CD14-positive monocyte (primary cell): Measurements from ENCODE around the gene PLA2G15. TPM values are rescaled to one million over a fixed set of nuclear protein-coding genes. Genes with fewer than 3 reads are reported as not detected.
A peak's percentile ranks its signal among the peaks of the same experiment; 100 is the strongest.

Experiments used
- DNase-seq, 3 donors: peaks; one replicate each; pipeline ENCODE4 v3.0.0-alpha.2; 2011 to 2022
- H2AFZ ChIP-seq: 2 replicates; pipeline ENCODE4 v1.6.0; 2012; ENCODE audit warnings: mild to moderate bottlenecking, low read depth, low read length, inconsistent platforms; ENCODE audit not compliant: insufficient read depth, poor library complexity, severe bottlenecking
- H3K27ac ChIP-seq, 2 donors: 1 replicate in 1 of 2; 2 replicates in 1 of 2; pipeline ENCODE4 v1.5.1; 2012 to 2013; ENCODE audit warnings: low read length in 2 of 2, control low read depth in 1 of 2, inconsistent platforms in 1 of 2, low read depth in 1 of 2, mild to moderate bottlenecking in 1 of 2
- H3K27me3 ChIP-seq, 2 donors: one replicate each; pipeline versions ENCODE4 v1.6.0 to v1.6.1; 2011 to 2013; ENCODE audit warnings: low read length in 2 of 2; ENCODE audit not compliant: control insufficient read depth in 2 of 2, insufficient read depth in 2 of 2
- H3K36me3 ChIP-seq, 2 donors: replicated peaks in 1 of 2; 1 replicate in 1 of 2; 2 replicates in 1 of 2; pipeline versions ENCODE4 v1.5.1 to v1.6.1; 2012 to 2013; ENCODE audit warnings: low read length in 2 of 2, control low read depth in 1 of 2, inconsistent platforms in 1 of 2, mild to moderate bottlenecking in 1 of 2; ENCODE audit not compliant: insufficient read depth in 2 of 2, control insufficient read depth in 1 of 2
- H3K4me1 ChIP-seq, 2 donors: 1 replicate in 1 of 2; 2 replicates in 1 of 2; pipeline versions ENCODE4 v1.5.1 to v1.6.1; 2012 to 2013; ENCODE audit warnings: low read length in 2 of 2, control low read depth in 1 of 2, inconsistent platforms in 1 of 2, mild to moderate bottlenecking in 1 of 2, moderate library complexity in 1 of 2; ENCODE audit not compliant: insufficient read depth in 2 of 2, control insufficient read depth in 1 of 2
- H3K4me2 ChIP-seq: replicated peaks from 2 replicates; pipeline ENCODE3; 2012; ENCODE audit warnings: low read length, moderate library complexity, mild to moderate bottlenecking; ENCODE audit not compliant: poor library complexity, severe bottlenecking; ENCODE audit errors: extremely low read depth
- H3K4me3 ChIP-seq, 3 experiments: fragments of 200-600 bp in 1 of 3; sonication (generic) in 1 of 3; replicated peaks in 1 of 3; 1 replicate in 2 of 3; 2 replicates in 1 of 3; pipeline ENCODE4 v1.5.1; 2011 to 2013; ENCODE audit warnings: low read length in 3 of 3, mild to moderate bottlenecking in 3 of 3, control low read depth in 2 of 3, low read depth in 2 of 3, inconsistent platforms in 1 of 3, moderate library complexity in 1 of 3
- H3K79me2 ChIP-seq: 2 replicates; pipeline ENCODE4 v1.6.0; 2012; ENCODE audit warnings: mild to moderate bottlenecking, control low read depth, inconsistent platforms, low read length, moderate library complexity; ENCODE audit not compliant: insufficient read depth
- H3K9ac ChIP-seq: 2 replicates; pipeline ENCODE4 v1.6.0; 2017; ENCODE audit warnings: low read length, mild to moderate bottlenecking; ENCODE audit not compliant: insufficient read depth, poor library complexity, severe bottlenecking
- H3K9me3 ChIP-seq, 2 donors: replicated peaks in 1 of 2; 1 replicate in 1 of 2; 2 replicates in 1 of 2; pipeline versions ENCODE4 v1.5.1 to v1.6.1; 2012 to 2013; ENCODE audit warnings: low read length in 2 of 2, control low read depth in 1 of 2; ENCODE audit not compliant: control insufficient read depth in 1 of 2, insufficient read depth in 1 of 2
- H4K20me1 ChIP-seq: 2 replicates; pipeline ENCODE4 v1.6.0; 2012; ENCODE audit warnings: mild to moderate bottlenecking, low read length, control low read depth, moderate library complexity; ENCODE audit not compliant: insufficient read depth
- H3K27ac Mint-ChIP-seq, 7 donors: one replicate each; pipeline ENCODE4 v1.8.0; 2020; ENCODE audit warnings: mild to moderate bottlenecking in 7 of 7, mixed read lengths in 7 of 7, moderate library complexity in 6 of 7, inconsistent platforms in 2 of 7
- H3K27me3 Mint-ChIP-seq, 3 donors: one replicate each; pipeline ENCODE4 v1.8.0; 2021 to 2022; ENCODE audit warnings: low read depth in 3 of 3, mild to moderate bottlenecking in 3 of 3, mixed read lengths in 3 of 3, moderate library complexity in 3 of 3, inconsistent platforms in 1 of 3
- H3K36me3 Mint-ChIP-seq, 2 donors: one replicate each; pipeline ENCODE4 v1.8.0; 2020; ENCODE audit warnings: mixed read lengths in 2 of 2, inconsistent platforms in 1 of 2, mild to moderate bottlenecking in 1 of 2
- H3K4me1 Mint-ChIP-seq: one replicate; pipeline ENCODE4 v1.8.0; 2020; ENCODE audit warnings: mild to moderate bottlenecking, mixed read lengths
- H3K4me3 Mint-ChIP-seq, 2 donors: one replicate each; pipeline ENCODE4 v1.8.0; 2020; ENCODE audit warnings: mild to moderate bottlenecking in 2 of 2, mixed read lengths in 2 of 2, moderate library complexity in 1 of 2
- H3K9me3 Mint-ChIP-seq, 7 donors: one replicate each; pipeline ENCODE4 v1.8.0; 2020 to 2022; ENCODE audit warnings: mixed read lengths in 7 of 7, mild to moderate bottlenecking in 6 of 7, moderate library complexity in 6 of 7, inconsistent platforms in 2 of 7
- CTCF ChIP-seq: fragments of 200-600 bp; IDR thresholded peaks from one replicate; pipeline ENCODE4 v1.8.0; 2022; ENCODE audit warnings: antibody characterized with exemption, mild to moderate bottlenecking
- WGBS: methylation state at CpG from one replicate; pipeline ENCODE4 v1.1.5; 2013; ENCODE audit warnings: missing lambda C conversion rate; ENCODE audit not compliant: insufficient coverage; 5-methylcytosine and 5-hydroxymethylcytosine counted together
- intact Hi-C, 2 donors: fragments of 100-400 bp; cut with micrococcal nuclease; formaldehyde crosslinking; loops; one replicate each; pipeline versions ENCODE4 v1.15.0 to v1.15.1; 2023
- polyA plus RNA-seq, 3 donors: library from polyadenylated mRNA; depleted of rRNA in 1 of 3; unstranded in 2 of 3; stranded (reverse) in 1 of 3; fragments of 300-500 nt in 2 of 3; fragments of >200 nt in 1 of 3; fragmentation: Illumina TruSeq in 2 of 3; gene quantifications; 1 replicate in 2 of 3; 2 replicates in 1 of 3; pipeline ENCODE4 v1.2.3, GENCODE V29; 2012 to 2021

PLA2G15 gene
- polyA plus RNA-seq, 3 donors: 27.8 to 34.8 (median 29.5) TPM

- DNase-seq: peak; percentile 74 to 80 (median 75)
- peaks cover 49% of the 10 kb centered on the region for H3K4me1 Mint-ChIP-seq
- H3K27ac Mint-ChIP-seq: peak overlapping the region; percentile 86 to 92 (median 89)
- peaks cover 0 to 2% (median 0%) of the 10 kb centered on the region in 7 donors for H3K9me3 Mint-ChIP-seq
- peak overlapping the region in 1 of 3 experiments; percentile 86 for H3K4me3 ChIP-seq
- peaks cover 39 to 47% of the 10 kb centered on the region in 2 donors for H3K4me1 ChIP-seq
- intact Hi-C loops: loop anchor here (5.0 to 10.0 kb wide), 2 partner anchors 65 to 163 kb away; partner anchors contain the start of genes PRMT7 (in 2 of the 2), SLC7A6OS (in 2 of the 2) and NFATC3 (in 1 of the 2)
- H3K27me3 ChIP-seq: no peaks in the 10 kb centered on the region
- peaks cover 20 to 38% of the 10 kb centered on the region in 2 donors for H3K36me3 ChIP-seq
- H3K9me3 ChIP-seq: no peaks in the 10 kb centered on the region
- peak overlapping the region; percentile 2 for H2AFZ ChIP-seq
- no peak for TF ChIP-seq CTCF
- peaks cover 0 to 3% (median 2%) of the 10 kb centered on the region in 3 donors for H3K27me3 Mint-ChIP-seq
- H3K9ac ChIP-seq: peak overlapping the region; percentile 45
- peak overlapping the region; percentile 97 to 98 for H3K4me3 Mint-ChIP-seq
- H3K36me3 Mint-ChIP-seq: peaks cover 29 to 48% of the 10 kb centered on the region in 2 donors
- peaks cover 41% of the 10 kb centered on the region for H3K79me2 ChIP-seq
- H3K4me2 ChIP-seq: peak overlapping the region; percentile 91
- H4K20me1 ChIP-seq: peaks cover 7% of the 10 kb centered on the region
- H3K27ac ChIP-seq: peak overlapping the region; percentile 61 to 86
- WGBS: 56% methylated on average over 3 of the region's 4 CpGs
These were observed 2.2 kb downstream of the PLA2G15 start for GRCh38 chr16:68247400-68247799.

GRCh38 chr16:68247932-68248331 lies 2.8 kb downstream of the PLA2G15 start:
- peak overlapping the region; percentile 45 for H3K9ac ChIP-seq
- Mint-ChIP-seq H3K4me3 (peak overlapping the region; percentile 97 to 98), H3K27me3 (peaks cover 0 to 3% (median 2%) of the 10 kb centered on the region in 3 donors), H3K4me1 (peaks cover 49% of the 10 kb centered on the region), H3K9me3 (peaks cover 0 to 2% (median 0%) of the 10 kb centered on the region in 7 donors), H3K27ac (peak overlapping the region; percentile 86 to 92 (median 89)), H3K36me3 (peaks cover 33 to 50% of the 10 kb centered on the region in 2 donors)
- intact Hi-C loops: loop anchor here (5.0 to 10.0 kb wide), 2 partner anchors 64 to 163 kb away; partner anchors contain the start of genes PRMT7 (in 2 of the 2), SLC7A6OS (in 2 of the 2) and NFATC3 (in 1 of the 2)
- H4K20me1 ChIP-seq: peaks cover 7% of the 10 kb centered on the region
- H3K27me3 ChIP-seq: no peaks in the 10 kb centered on the region
- no peak for DNase-seq
- WGBS: 84% methylated on average over 3 of the region's 4 CpGs
- peaks cover 39 to 47% of the 10 kb centered on the region in 2 donors for H3K4me1 ChIP-seq
- H3K79me2 ChIP-seq: peaks cover 41% of the 10 kb centered on the region
- peak overlapping the region; percentile 61 to 86 for H3K27ac ChIP-seq
- H3K9me3 ChIP-seq: no peaks in the 10 kb centered on the region
- peaks cover 25 to 43% of the 10 kb centered on the region in 2 donors for H3K36me3 ChIP-seq
- H2AFZ ChIP-seq: peak overlapping the region; percentile 2
- H3K4me3 ChIP-seq: peak overlapping the region in 1 of 3 experiments; percentile 86
- TF ChIP-seq CTCF: no peak
- H3K4me2 ChIP-seq: peak overlapping the region; percentile 91
